T-helper 1 cell treated with Interleukin-12 subunit alpha and Interleukin-12 subunit beta and Interleukin-4 antibody, amounts not matched to agents 30 ng/mL and 1 ng/mL, for 36 hours (primary cell): ENCODE measurements around the gene ACTR5. TPM values are rescaled to one million over a fixed set of nuclear protein-coding genes. Genes with fewer than 3 reads are reported as not detected.
"Not testable (repeated sequence)": the region's sequence is repeated elsewhere in the genome, so short reads cannot be mapped to it uniquely, and the experiment has no call there.

Source experiments
- intact Hi-C: fragments of 100-400 bp; cut with micrococcal nuclease; formaldehyde crosslinking; loops from one replicate; pipeline ENCODE4 v1.15.1; 2024
- total RNA-seq: library from RNA; stranded (reverse); gene quantifications from 2 replicates; pipeline ENCODE4 v1.2.3, GENCODE V29; 2022

The ACTR5 gene
- total RNA-seq, 1 donor from 2014 or later, result 9.4 TPM

DNA sequence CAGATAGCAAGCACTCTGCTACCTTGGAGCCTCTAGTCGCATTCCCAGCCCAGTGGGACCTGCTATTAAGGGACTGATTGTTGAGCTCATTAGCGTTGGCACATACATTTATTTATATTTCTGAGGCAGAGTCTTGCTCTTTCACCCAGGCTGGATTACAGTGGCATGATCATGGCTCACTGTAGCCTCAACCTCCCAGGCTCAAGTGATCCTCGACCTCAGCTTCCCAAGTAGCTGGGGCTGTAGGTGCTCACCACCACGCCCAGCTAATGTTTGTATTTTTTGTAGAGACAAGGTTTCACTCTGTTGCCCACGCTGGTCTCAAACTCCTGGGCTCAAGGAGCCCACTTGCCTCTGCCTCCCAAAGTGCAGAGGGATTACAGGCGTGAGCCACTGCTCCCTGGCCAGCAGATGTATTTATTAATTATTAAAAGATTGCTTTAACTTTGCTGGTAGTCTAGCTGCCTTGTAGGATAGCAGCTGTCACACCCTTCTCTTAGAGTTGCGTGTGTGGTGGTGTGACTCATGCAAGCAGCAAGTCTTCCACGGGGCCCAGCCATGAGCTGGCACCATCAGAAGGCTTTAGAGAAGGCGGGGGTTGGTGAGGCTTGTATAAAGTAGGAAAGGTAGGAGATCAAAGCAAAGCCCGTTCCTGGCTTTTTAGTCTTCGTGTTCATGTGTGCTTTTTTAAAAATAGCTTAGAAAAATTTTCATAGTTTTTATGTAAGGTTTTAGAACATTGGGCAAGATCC, 16.5 kb downstream of the ACTR5 start:
- intact Hi-C loops, result no loop called here

DNA sequence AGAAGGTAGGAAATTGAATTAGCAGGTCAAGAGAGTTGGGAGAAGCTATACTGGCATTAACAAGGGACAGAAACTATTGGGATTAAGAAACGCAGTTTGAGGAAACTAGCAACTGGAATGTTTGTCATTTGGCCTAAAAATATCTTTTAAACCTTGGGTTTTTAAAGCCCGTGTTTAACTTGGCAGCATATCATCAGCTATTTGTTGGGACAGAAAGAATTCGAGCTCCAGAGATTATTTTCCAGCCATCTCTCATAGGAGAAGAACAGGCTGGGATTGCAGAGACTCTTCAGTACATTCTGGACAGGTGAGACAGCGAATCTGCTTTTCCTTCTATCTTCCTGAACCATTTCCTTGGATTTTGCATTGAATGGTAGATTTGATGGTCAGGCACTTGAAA, 17.8 kb downstream of the ACTR5 start:
- intact Hi-C loops, result no loop called here

GRCh38 chr20:38769376-38770295, 21.4 kb downstream of the ACTR5 start:
- intact Hi-C loops, result no loop called here

DNA sequence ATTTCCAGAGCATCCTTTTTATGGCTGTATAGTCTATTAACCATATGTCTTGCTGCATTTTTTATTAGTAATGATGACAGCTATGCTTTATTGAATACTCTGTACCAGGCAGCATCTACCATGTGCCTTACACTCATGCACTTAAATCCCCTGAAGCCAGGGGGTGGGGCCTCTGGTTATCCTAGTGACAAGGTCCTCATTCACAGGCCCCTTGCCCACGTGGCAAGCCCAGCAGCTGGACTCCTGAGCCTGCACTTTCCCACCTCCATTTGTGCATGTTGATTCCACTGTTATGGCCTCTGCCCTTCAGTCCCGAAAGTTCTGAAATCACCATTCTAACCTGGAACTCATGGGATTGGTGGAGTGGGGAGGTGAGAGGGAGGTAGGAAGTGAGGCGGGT, 22.3 kb downstream of the ACTR5 start:
- intact Hi-C loops, result no loop called here

DNA sequence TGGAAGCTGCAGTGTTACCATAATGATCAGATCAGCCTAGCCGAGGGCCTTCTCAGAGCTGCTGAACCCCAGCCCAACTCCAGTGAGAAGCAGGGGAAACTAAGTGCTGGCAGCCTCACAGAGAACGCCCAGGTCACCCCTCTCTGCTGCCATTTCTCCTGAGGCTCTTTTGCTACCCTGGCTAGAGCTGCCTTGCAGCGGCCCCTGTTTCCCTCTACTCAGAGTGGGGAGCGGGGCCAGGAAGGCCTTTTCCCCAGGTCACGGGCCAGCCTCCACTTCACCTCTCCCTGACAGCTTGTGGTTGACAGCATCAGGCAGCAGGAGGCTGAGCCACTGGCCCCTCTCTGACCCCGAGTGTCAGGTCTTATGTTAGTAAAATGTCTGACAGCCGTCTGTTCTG, 22.7 kb downstream of the ACTR5 start:
- intact Hi-C loops, result no loop called here

GRCh38 chr20:38771621-38772020, 23.4 kb downstream of the ACTR5 start:
- intact Hi-C loops, result no loop called here

- intact Hi-C loops, result no loop called here
These were observed 25.9 kb downstream of the ACTR5 start for GRCh38 chr20:38774167-38774566.

DNA sequence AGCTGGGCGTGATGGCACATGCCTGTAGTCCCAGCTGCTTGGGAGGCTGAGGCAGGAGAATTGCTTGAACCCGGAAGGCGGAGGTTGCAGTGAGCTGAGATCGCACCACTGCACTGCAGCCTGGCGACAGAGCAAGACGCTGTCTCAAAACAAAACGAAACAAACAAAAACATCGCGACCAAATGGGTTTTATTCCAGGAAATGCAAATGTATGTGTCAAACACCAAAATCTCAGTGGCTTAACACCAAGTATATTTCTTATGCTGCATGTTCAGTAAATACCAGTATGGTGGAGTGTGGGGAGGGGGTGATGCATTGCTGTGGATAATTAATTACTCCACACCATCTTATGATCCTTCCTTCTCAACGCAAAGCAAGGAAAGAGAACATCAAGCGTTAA, 28.1 kb downstream of the ACTR5 start:
- intact Hi-C loops, result no loop called here

DNA sequence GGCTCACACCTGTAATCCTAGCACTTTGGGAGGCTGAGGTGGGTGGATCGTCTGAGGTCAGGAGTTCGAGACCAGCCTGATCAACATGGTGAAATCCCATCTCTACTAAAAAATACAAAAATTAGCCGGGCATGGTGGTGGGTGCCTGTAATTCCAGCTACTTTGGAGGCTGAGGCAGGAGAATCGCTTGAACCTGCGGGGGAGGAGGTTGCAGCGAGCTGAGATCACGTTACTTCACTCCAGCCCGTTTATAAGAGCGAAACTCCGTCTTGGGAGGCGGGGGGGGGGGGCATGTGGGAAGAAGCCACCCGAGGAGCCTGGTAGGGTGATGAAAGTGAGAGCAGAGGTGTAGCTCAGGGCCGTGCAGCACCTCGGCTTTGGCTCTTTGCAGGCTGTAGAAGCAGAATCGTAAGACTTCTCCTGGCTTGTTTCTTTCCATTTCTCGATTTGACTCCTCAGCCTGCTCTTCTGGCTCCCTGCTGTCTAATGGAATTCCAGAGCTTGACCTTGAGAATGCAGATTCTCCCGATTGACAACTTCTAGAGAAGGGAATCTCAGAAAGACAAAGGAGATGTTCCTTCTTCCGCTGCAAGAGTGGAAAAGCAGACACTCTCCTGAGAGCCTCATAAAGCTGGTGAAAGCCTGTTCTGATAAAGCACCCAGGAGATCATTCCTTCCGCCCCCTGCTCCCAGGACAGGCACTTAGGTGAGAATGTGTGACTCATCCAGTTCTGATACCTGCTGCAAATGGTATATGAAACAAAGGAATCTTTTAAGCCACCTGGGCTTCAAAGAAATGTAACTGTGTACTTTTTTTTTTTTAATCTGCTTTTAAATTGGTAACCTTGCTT, 31.2 kb downstream of the ACTR5 start:
- intact Hi-C loops, result no loop called here

DNA sequence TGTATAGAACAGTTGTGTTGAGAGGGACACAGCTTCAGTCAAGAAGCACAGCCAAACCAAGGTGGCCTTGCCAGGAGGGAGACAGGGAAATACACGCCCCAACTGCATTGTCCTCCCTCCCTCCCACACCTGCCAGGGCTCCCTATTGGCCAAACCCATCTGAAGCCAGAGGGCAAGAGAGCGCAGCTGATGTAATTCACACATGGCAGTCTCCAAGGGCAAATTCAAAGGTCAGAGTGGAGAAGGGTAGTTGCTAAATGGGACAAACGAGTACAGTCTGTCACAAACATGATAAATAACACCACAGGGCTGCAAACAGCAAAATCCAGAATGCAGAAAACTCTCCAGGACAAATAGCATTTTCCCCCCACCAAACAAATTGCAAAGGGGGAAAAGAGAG, 34.0 kb downstream of the ACTR5 start:
- intact Hi-C loops, result no loop called here

- intact Hi-C loops, result no loop called here
These were observed 39.6 kb downstream of the ACTR5 start for GRCh38 chr20:38787870-38788269.

GRCh38 chr20:38789503-38790199, 41.4 kb downstream of the ACTR5 start:
- intact Hi-C loops, result loop anchor here (1.0 kb wide), 3 partner anchors 41 to 143 kb away; partner anchors contain the start of gene ACTR5

GRCh38 chr20:38790200-38791053, 42.2 kb downstream of the ACTR5 start:
- intact Hi-C loops, result loop anchor here (1.0 kb wide), 3 partner anchors 42 to 144 kb away; partner anchors contain the start of gene ACTR5

GRCh38 chr20:38791291-38791690, 43.0 kb downstream of the ACTR5 start:
- intact Hi-C loops, result no loop called here

- intact Hi-C loops, result no loop called here
These were observed 43.7 kb downstream of the ACTR5 start for GRCh38 chr20:38791940-38792339.

GRCh38 chr20:38794057-38794456, 45.8 kb downstream of the ACTR5 start:
- intact Hi-C loops, result not testable (repeated sequence)

DNA sequence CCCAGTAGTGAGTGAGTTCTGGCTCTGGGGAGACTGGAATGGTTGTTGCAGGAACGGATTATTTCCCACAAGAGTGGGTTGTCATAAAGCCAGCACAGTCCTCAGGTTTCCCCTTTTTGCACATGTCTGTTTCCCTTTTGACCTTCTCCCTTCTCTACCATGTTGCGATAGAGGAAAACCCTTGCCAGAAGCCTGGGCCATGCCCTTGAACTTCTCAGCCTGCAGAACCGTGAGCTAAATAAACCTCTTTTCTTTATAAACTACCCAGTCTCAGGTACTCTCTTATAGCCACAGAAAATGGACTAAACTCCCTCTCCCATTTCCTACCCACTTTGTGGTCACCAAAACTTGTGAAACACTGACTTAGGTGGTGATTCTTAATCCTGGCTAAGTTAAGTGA, 50.0 kb downstream of the ACTR5 start:
- intact Hi-C loops, result no loop called here

- intact Hi-C loops, result no loop called here
These were observed 50.9 kb downstream of the ACTR5 start for GRCh38 chr20:38799203-38799602.

DNA sequence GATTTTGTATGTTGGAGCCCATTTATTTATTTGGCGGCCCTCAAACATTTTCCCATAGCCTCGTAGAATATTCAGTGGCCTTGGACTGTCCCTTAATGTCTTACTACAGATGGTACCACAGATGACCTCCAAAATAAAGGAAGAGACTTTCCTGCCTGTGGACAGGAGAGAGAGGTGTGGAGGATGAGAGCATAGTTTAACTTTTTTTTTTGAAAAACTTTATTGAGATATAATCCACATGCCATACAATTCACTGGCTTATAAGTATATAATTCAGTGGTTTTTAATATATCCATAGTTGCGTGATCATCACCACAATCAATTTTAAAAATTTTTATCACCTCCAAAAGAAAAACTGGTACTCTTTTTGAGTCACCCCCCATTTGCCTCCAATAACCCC, 52.6 kb downstream of the ACTR5 start:
- intact Hi-C loops, result loop anchor here (10.0 kb wide), 1 partner anchor 326 kb away; the partner anchor contains the start of gene RALGAPB

DNA sequence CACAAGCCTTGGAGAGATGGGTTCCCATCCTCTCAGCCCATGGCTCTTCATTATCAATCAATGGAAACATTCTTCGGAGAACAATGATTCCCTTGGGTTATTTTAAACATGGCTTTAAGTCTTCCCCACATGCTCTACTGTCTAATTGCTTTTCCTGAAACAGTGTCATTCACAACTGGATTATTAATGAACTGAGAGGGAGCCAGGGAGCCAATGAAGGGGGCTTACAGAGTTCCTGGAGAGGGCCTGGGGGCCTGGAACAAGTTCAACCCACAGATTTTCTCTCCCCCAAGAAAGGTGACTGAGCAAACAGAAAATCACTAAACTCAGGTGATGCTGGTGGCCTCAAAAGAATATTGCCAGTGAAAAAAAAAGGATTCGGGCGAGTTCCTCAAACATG, 56.0 kb downstream of the ACTR5 start:
- intact Hi-C loops, result loop anchor here (2.0 to 10.0 kb wide), 2 partner anchors 39 to 329 kb away; partner anchors contain the start of gene RALGAPB
